Islet precursor cell (in vitro differentiated cells): ENCODE results near the gene SMIM44.

Experiments used
- DNase-seq: peaks from one replicate; pipeline ENCODE4 v3.0.0-alpha.2; 2018

The SMIM44 gene

DNA sequence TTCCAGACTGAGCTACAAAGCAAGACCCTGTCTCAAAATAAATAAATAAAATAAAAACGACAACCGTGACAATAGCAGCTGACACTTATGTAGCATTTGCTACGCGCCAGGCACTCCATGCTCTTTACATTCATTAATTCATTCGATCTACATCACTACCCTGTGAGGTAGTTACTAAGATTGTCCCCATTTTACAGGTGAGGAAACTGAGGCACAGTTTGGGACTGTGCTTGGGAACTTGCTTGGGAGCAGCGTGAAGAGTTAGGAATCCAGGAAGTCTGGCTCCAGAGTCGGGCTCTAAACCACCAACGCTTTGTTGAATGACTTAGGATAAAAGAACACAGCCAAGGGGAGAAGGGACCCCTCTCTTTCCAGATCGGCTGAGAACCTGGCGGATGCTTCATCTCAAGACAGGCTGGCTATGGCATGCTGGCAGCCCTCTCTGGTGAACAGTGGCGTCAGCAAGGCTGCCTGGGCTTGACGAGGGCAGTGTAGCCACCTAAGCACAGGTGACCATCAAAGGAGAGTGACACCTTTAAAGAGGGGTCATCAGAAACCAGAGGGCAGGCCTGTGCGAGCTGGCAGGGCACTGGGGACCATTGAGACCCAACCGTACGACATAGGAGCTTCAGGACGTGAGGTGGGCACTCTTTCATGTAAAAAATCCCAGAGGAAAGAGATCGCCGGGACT, 16.6 kb upstream of the SMIM44 start:
- DNase-seq = peak; percentile 49

DNA sequence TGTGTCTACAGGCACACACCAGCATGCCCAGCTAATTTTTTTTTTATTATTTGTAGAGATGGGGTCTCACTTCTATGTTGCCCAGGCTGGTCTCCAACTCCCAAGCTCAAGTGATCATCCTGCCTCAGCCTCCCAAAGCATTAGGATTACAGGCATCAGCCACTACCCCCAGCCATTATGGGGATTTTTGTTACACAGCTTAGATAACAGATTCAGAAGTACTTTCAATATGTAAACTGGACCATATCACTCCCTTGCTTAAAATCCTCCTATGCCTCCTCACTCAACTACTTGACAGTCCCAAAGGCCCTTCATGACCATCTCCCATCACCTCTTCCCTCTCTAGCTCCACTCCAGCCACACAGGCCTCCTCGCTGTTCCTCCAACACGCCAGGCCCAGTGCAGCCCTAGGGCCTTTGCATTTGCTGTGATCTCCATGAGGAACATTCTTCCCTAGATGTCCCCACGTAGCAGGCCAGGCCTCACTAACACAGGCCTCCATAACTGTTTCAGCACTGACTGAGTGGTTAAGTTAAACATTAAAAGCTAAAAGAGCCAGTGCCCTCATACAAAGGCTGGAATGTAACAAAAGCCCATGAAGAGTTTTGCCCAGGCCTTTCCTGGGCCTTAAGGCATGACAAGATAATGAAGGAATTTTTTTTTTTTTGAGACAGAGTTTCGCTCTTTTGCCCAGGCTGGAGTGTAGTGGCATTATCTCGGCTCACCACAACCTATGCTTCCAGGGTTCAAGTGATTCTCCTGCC, 14.7 kb upstream of the SMIM44 start:
- no peak for DNase-seq

DNA sequence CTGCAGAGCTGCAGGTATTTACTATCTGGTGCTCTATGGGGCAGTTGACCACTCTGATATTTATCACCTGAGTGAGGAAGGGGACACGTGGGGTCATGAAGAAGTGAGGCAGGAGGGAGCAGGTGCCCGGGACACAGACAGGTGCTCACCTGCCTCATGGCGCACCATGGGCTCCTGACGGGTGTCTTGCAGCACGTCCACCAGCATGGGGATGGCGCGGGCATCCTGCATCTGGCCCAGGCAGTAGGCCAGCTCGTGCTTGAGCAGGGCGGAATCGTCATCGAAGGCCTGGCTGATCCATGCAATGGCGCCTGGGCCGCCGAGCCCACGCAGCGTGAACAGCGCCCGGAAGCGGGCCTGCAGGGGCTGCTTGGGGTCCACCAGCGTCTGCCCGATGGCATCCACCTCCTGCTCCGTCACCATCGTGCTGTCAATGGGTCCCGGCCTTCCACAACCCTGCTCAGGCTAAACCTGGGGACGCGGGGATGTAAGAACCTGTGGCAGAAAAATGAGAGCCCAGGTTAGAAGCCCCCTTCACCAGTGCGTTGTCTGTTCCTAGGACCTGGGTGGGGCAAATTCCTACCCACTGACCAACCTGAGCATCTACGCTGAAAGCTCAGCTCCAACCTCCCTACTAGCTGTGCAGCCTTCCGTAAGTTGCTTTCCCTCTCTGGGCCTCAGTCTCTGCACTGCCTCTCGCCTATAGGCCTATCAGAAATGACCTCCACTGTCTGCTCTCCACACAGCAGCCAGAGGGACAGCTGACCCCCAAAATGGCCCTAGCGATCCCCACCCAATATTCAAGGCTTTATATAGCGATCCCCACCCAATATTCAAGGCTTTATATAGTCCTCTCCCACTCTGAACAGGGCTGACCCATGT, 13.4 kb upstream of the SMIM44 start:
- DNase-seq = no peak

DNA sequence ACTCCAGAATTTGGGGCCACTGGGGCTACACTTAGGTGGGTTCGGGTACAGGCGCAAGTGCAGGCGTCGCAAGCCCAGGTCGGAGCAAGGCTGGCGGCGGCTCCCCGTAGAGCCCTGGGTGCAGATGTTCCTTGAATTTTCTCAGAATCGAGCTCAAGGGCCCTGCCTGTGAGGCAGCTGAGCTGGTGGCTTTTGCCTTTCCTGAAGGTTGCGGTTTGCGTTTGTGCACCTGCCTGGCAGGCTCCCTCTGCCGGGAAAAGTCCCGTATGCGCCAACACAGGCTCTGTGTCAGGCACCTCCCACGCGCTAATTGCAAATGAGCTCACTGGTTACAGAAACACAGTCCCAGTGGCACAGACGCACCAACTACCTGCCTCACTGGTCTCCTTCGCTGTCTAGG, 11.3 kb upstream of the SMIM44 start:
- peak; percentile 51 for DNase-seq

DNA sequence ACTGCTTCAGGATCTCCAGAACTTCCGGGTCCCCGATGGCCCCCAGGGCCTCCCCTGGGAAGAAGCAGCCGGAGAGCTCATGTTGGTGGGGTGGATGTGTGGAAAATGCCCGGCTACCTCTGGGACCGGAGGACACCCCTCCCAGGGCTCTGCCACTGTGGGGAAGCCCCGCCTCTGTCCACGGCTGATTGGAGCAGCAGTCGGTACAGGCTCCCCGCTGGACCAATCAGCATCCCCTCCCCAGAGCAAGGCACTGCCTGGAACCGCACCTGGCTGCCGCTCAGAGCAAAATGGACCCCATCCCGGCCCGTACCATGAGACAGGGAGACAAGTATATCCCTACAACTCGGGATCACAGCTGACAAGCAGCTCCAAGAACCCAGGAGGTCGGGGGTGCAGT, 10.8 kb upstream of the SMIM44 start:
- DNase-seq = peak; percentile 73

DNA sequence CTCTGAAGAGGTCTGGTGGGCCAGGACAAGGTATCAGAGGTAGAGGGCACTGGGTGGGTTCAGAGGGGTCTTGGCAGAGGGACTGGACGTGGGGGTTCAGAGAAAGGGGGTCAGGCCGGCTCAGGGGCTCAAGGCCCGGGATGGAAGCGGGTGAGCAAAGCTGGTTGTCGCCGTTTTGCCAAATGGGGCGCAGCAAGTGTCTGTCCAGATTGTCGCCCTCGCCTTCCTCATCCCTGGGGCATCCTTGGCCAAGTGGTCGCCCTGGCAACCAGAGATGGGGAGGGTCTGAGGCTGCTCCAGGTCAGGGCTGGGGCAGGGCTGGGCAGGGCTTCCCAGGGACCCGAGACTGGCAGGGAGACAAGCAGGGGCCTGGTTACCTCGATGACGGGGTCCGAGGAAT, 10.4 kb upstream of the SMIM44 start:
- DNase-seq = no peak

DNA sequence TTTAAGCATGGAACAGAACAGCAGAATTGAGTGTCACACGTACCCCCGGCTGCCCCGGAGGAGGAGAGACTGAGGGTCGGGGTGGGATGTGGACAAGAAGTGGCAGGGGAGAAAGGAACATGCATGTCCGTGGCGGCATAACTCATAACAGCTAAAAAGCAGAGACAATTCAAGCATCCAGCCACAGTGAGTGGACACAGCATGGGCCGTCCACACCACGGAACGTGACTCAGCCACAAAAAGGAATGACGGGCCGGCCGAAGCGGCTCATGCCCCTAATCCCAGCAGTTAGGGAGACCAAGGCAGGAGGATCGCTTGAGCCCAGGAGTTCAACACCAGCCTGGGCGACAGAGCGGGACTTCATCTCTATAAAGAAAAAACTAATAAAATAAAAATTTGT, 9.7 kb upstream of the SMIM44 start:
- DNase-seq = no peak

DNA sequence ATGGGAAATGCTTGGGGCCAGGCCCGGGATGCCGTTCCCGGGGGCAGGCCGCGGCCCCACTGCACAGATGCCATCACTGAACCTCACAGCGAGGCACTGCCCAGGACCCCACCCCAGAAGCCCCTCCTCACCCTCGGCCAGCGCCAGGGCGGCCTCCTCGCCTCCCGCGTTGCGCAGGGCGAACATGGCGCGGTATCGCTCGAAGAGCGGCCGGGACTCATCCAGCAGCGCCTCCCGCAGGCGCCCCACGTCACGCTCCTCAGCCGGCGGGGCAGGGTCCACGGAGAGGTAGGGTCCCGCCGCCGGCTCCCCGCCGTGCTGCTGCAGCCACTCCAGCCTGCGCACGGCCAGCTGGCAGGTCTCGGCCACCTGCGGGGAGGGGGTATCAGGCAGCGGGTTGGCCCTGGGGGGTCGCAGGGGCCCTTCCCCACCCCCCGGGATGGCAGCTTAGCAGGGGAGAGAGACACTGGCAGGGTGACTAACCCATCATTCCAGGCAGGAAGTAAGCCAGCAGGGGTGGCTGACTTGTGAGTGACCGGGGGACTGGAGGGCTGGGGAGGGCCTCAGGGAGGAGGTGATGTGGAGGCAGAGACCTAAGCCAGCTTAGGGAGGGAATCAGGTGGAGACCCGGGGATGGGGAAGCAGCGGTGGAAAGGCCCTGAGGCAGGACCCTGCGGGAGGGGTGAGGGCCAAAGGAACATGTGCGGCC, 9.0 kb upstream of the SMIM44 start:
- DNase-seq = no peak

DNA sequence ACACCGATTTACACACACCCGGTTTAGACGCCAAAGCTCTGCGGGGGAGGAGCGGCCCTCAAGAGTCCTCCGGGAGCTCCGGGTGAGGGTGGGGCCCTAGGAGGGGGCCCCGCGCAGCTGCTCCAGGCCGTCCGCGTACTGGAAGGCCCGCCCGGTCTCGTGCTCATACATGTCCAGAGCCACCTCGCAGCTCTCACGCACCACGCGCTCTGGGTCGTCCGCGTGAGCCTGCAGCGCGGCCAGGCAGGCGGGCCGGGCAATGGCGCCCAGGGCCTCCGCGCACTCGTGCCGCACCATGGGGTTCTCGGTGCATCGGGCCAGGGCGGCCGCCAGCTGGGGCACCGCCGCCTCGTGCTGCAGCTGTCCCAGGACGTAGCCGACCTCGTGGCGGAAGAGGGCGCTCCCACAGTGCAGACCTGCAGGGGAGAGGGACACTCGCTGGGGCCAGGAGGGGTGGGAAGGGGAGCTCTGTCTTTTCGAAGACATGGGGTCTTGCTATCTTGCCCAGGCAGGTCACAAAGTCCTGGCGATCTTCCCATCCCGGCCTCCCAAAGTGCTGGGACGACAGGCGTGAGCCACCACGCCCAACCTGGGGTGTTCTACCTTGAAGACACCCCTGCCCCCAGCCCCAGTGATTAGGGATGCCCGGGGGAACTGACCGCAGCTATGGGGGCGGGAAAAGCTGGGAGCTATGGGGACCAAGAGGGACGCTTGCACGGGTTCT, 8.3 kb upstream of the SMIM44 start:
- DNase-seq = no peak

DNA sequence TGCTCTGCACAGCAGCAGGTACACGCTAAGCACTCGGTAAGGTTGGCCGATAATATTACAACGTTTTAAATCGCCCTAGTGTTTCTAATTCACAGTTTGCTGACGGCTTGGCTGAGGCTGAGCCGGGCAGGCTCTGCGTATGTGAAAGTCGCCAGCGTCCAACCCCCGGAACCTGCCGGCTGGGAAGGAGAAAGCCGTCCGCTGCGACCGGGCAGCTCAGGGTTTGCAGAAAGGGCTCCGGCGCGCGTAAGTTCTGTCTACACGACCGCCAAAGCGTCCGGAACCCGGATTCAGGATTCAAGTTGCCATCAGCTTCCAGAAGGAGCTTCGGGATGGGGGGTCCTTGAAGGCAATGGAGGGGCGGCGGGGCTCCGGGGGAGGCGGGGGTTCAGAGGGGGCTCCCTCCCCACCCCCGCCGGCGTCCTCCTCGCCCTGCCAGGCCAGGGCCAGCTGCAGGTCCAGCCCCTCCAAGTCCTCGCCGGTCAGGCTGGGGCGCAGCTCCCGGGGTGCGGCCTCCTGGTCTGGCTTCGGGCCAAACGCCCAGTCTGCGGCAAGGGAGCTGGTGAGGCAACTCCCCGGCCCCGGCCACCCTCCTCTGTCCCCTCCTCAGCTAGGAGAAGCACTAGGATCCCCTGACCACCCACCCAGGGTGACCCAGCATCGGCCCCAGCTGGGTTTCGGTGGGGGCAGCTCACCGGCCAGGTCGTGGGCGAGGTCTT, 575 bp downstream of the SMIM44 start:
- no peak for DNase-seq

DNA sequence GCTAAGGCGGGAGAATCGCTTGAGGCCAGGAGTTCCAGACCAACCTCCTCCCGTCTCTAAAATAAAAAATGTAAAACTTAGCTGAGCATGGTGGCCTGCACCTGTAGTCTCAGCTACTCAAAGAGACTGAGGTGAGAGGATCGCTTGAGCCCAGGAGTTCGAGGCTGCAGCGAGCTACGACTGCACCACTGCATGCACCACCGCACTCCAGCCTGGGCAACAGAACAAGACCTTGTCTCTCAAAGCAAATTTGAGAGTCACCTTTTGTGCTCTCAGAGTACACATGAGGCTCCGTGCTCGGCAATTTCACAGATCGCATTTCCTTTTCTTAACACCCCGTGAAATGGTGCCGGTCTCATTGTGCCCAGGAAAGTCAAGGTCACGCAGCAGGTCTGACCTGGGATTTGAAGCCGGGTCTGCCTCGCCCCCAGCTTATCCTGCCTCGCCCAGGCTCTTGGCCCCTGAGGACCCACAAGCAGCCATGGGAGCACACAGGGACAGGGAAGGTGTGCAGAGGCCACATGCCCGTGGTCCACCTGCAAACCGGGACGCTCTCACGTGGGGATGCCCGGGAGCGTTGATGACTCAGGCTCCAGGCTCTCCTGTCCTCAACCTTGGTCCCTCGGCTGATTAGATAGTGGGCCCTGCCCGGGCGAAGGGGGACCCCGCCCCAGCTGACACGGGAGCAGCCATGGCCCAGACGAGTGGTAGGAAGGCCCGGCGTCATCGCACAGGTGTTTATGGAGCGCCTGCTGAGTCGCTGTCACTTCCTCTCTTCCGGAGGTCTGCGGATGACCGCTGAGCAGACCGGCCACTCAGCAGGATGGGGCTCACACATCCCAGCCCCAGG, 1.8 kb downstream of the SMIM44 start:
- no peak for DNase-seq

DNA sequence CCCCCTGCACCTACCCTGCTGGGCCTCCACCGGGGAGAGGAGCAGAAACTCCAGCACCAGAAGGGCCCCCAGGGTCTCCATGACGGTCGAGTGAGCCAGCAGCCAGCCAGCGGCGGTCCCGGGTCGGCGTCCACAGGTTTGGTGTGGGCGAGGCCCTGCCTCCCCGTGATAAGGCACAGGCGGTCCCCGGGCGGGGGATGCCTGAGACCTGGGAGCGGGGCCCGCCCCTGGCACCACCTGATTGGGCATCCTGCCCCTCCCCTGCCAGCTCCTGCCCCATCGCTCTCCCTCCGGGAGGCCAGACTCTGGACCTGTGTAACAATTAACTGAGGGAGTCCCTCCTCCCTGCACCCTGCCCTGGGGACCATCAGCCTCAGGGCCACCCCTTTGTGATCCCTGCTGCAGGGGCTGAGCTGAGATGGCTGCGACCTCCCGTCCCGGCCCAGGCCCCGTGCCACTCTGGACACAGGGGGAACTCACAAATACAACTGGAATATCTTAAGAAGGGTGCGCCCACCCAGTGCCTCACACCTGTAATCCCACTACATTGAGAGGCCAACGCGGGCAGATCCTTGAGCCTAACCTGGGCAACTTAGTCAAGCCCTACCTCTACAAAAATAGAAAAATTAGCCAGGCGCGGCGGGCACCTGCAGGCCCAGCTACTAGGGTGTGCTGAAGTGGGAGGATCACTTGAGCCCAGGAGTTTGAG, 2.7 kb downstream of the SMIM44 start, which contains the start of gene SMIM24:
TSS of gene SMIM24 (minus strand) at position 143 of the 709 bp plus-strand sequence. CDS start at position 81, 62 bp downstream.
- no peak for DNase-seq

DNA sequence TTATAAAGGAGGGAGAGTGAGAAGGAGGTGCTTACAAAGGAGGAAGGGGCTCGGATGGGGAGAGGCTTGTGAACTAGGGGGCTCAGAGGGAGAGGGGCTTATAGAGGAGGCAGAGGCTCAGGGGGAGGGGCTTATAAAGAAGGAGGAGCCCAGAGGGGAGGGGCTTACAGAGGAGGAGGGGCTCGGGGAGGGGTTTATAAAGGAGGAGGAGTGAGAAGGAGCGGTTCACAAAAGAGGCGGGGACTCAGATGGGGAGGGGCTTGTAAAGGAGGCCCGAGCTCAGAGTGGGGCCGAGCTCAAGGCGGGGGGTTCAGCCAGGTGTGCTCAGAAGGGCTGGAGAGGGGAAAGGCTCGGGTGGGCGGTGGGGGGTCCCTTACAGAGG, 3.4 kb downstream of the SMIM44 start:
- no peak for DNase-seq

DNA sequence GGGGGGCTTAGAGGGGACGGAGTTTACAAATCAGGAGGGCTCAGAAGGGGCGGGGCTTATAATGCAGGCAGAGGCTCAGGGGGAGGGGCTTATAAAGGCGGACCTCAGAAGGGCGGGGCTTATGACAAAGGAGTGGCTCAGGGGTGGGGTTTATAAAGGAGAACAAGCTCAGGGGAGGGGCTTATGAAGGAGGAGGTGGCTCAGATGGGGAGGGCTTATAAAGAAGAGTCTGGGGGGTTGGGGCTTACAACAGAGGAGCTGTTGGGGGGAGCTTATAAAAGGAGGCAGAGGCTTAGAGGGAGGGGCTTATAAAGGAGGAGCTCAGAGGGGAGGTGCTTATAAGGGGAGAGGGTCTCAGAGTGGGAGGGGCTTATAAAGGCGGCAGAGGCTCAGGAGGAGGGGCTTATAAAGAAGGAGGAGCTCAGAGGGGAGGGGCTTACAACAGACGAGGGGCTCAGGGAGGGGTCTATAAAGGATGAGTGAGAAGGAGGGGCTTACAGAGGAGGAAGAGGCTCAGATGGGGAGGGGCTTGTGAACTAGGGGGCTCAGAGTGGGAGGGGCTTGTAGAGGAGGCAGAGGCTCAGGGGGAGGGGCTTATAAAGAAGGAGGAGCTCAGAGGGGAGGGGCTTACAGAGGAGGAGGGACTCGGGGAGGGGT, 3.9 kb downstream of the SMIM44 start:
- peak; percentile 51 for DNase-seq

DNA sequence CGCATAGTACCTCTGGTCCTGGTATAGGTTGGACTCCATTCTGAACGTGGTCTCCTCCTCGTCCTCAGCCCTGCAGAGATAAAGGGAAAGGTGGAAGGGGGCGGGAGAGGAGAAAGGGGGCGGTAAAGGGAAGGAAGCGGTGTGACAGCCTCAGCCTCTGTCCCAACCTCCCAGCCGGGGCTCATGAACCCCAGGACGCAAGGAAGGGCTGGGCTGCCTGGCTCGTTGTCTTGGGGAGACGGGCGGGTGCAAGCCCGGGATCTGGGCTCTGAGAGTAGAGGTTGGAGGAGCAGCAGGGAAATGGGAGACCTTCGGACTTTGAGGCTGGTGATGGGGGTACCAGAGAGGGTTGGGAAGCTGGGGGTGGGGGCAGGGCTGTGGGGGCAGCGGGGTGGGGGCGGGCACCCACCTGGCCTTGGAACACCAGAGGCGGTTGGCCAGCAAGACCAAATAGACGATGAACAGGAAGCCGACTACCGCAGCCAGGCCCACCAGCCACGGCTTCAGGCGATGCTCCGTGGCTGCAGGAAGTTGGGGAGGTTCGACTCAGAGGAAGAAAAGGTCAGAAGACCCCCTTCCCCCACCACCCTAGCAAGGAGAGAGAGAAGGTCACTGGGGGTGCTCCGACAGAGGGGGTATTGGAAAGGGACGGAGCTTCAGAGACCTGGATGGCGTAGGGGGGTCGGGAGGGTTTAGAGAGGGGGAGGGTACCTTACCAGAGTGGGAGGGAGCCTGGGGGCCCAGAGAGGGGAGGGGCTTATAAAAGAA, 4.6 kb downstream of the SMIM44 start:
- no peak for DNase-seq

DNA sequence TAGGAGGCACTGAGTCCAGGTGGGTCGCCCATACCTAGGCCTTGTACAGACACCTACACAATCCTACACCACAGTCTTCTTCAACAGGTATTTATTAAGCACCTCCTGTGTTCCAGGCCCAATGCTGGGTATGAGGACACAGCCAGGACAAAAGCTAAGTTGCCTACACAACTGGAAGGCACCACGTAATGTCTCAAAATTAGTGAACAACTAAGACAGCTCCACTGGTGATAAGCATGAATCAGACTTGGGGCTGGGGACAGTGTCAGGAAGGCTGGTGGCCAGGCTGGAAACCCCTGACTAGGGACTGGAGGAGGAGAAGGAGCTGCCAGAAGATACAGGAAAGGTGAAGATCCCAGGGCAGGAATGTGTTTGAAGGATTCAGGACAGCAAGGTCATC, 5.3 kb downstream of the SMIM44 start:
- no peak for DNase-seq

DNA sequence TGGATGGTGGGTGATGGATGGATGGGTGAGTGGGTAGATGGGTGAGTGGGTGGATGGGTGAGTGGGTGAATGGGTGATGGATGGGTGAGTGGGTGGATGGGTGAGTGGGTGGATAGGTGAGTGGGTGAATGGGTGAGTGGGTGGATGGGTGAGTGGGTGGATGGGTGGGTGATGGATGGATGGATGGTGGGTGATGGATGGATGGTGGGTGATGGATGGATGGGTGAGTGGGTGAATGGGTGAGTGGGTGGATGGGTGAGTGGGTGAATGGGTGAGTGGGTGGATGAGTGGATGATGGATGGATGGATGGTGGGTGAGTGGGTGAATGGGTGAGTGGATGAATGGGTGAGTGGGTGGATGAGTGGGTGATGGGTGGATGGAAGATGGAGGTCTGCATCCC, 5.7 kb downstream of the SMIM44 start:
- no peak for DNase-seq

DNA sequence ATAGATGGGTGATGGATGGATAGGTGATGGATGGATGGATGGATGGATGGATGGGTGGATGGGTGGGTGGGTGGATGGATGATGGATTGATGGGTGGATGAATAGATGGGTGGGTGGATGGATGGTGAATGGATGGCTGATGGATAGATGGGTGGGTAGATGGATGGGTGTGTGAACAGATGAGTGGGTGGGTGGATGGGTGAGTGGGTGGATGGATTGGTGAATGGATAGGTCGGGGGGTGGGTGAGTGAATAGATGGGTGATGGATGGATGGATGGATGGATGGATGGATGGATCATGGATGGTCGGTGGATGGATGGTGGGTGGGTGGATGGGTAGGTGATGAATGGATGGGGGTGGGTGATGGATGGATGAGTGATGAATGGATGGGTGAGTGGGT, 6.4 kb downstream of the SMIM44 start:
- DNase-seq = no peak

DNA sequence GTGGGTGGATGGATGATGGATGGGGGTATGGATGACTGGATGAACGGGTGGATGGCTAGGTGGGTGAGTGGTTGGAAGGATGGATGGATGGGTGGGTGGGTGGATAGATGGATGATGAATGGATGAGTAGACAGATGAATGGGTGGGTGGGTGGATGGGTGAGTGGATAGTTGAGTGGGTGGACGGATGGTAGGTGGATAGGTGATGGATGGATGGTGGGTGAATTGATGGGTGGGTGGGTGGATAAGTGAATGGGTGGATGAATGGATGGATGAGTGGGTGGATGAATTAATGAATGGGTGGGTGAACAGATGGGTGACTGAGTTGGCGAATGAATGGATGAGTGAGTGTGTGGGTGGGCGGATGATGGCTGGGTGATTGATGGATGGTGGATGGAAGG, 7.8 kb downstream of the SMIM44 start:
- DNase-seq = no peak
